WTC11 (cell line): ENCODE results near the gene KDM4F. TPM values are rescaled to one million over a fixed set of nuclear protein-coding genes. Genes with fewer than 3 reads are reported as not detected.

Experiments
- ATAC-seq: fragments of 200-7000 bp; cut with Tn5 transposase; 2 replicates; pipeline ENCODE4 v1.10.0; 2021; ENCODE audit warnings: mild to moderate bottlenecking, moderate library complexity
- CTCF ChIA-PET: fragments of 300-600 bp; sonication (Branson Sonifier 250); formaldehyde crosslinking; loops from one replicate; lab custom pipeline; 2021; ENCODE audit warnings: antibody characterized with exemption; lab: Charles Lee
- POLR2A ChIA-PET: fragments of 350-600 bp; sonication (Branson Sonifier 250); formaldehyde crosslinking; loops from one replicate; lab custom pipeline; 2021; ENCODE audit warnings: antibody characterized with exemption; lab: Charles Lee
- DNase-seq: peaks from one replicate; pipeline ENCODE4 v3.0.0; 2021; ENCODE audit warnings: low spot score
- H3K27ac Mint-ChIP-seq: 2 replicates; pipeline ENCODE4 v1.8.0; 2021; ENCODE audit warnings: mixed read lengths
- H3K27me3 Mint-ChIP-seq: 2 replicates; pipeline ENCODE4 v1.8.0; 2021; ENCODE audit warnings: low read depth, mild to moderate bottlenecking, moderate library complexity, mixed read lengths
- H3K36me3 Mint-ChIP-seq: 2 replicates; pipeline ENCODE4 v1.8.0; 2021; ENCODE audit warnings: mixed read lengths
- H3K4me1 Mint-ChIP-seq: 2 replicates; pipeline ENCODE4 v1.8.0; 2022; ENCODE audit warnings: mixed read lengths
- H3K4me3 Mint-ChIP-seq: 2 replicates; pipeline ENCODE4 v1.8.0; 2021; ENCODE audit warnings: mild to moderate bottlenecking, moderate library complexity, mixed read lengths
- H3K9me3 Mint-ChIP-seq: 2 replicates; pipeline ENCODE4 v1.8.0; 2021; ENCODE audit warnings: mixed read lengths
- CBFB ChIP-seq: sonication (generic); formaldehyde crosslinking; IDR thresholded peaks from 2 replicates; pipeline ENCODE4 v1.8.1; 2022; ENCODE audit warnings: mild to moderate bottlenecking, low read depth, missing genetic modification reagents
- CREM ChIP-seq: sonication (generic); formaldehyde crosslinking; IDR thresholded peaks from 2 replicates; pipeline ENCODE4 v1.8.1; 2022; ENCODE audit warnings: mild to moderate bottlenecking, missing genetic modification reagents, moderate library complexity
- FOXJ3 ChIP-seq: sonication (generic); formaldehyde crosslinking; IDR thresholded peaks from 2 replicates; pipeline ENCODE4 v1.9.0; 2021; ENCODE audit warnings: missing genetic modification reagents, mild to moderate bottlenecking, borderline replicate concordance
- GABPB1 ChIP-seq: sonication (generic); formaldehyde crosslinking; IDR thresholded peaks from 2 replicates; pipeline ENCODE4 v1.8.1; 2023; ENCODE audit warnings: mild to moderate bottlenecking, missing genetic modification reagents
- HMGA2 ChIP-seq: fragments of 250-450 bp; sonication (Bioruptor Pico); IDR thresholded peaks from 2 replicates; pipeline ENCODE4 v1.4.0; 2021; ENCODE audit warnings: mild to moderate bottlenecking, moderate library complexity
- JAZF1 ChIP-seq: fragments of 250-450 bp; sonication (Bioruptor Pico); IDR thresholded peaks from 2 replicates; pipeline ENCODE4 v1.9.0; 2021; ENCODE audit warnings: moderate library complexity, mild to moderate bottlenecking, inconsistent platforms
- JUN ChIP-seq: sonication (generic); formaldehyde crosslinking; IDR thresholded peaks from 2 replicates; pipeline ENCODE4 v1.8.0; 2023; ENCODE audit warnings: mild to moderate bottlenecking, missing genetic modification reagents
- KAT7 ChIP-seq: sonication (generic); formaldehyde crosslinking; IDR thresholded peaks from 2 replicates; pipeline ENCODE4 v1.8.1; 2023; ENCODE audit warnings: missing genetic modification reagents, mild to moderate bottlenecking, borderline replicate concordance
- MYBL2 ChIP-seq: sonication (generic); formaldehyde crosslinking; IDR thresholded peaks from 2 replicates; pipeline ENCODE4 v1.8.1; 2023; ENCODE audit warnings: mild to moderate bottlenecking, moderate library complexity, missing genetic modification reagents
- RORB ChIP-seq: fragments of 250-450 bp; sonication (Bioruptor Pico); IDR thresholded peaks from 2 replicates; pipeline ENCODE4 v1.9.0; 2021; ENCODE audit warnings: mild to moderate bottlenecking
- SOX15 ChIP-seq: fragments of 250-450 bp; sonication (Bioruptor Pico); IDR thresholded peaks from 2 replicates; pipeline ENCODE4 v1.9.0; 2021; ENCODE audit warnings: mild to moderate bottlenecking
- SP1 ChIP-seq: sonication (generic); formaldehyde crosslinking; conservative IDR thresholded peaks from 2 replicates; pipeline ENCODE4 v1.8.1; 2022; ENCODE audit warnings: missing genetic modification reagents
- TCF7 ChIP-seq: sonication (generic); formaldehyde crosslinking; IDR thresholded peaks from 2 replicates; pipeline ENCODE4 v1.8.0; 2022; ENCODE audit warnings: mild to moderate bottlenecking, low read depth, missing genetic modification reagents, moderate library complexity
- ZBTB21 ChIP-seq: sonication (generic); formaldehyde crosslinking; IDR thresholded peaks from 2 replicates; pipeline ENCODE4 v1.8.1; 2023; ENCODE audit warnings: mild to moderate bottlenecking, missing genetic modification reagents, borderline replicate concordance
- ZNF263 ChIP-seq: sonication (generic); formaldehyde crosslinking; IDR thresholded peaks from 2 replicates; pipeline ENCODE4 v1.8.1; 2022; ENCODE audit warnings: low read depth, mild to moderate bottlenecking, moderate library complexity, missing genetic modification reagents
- ZNF317 ChIP-seq: sonication (generic); formaldehyde crosslinking; IDR thresholded peaks from 2 replicates; pipeline ENCODE4 v1.8.1; 2023; ENCODE audit warnings: low read depth, mild to moderate bottlenecking, moderate library complexity, missing genetic modification reagents, borderline replicate concordance
- ZNF423 ChIP-seq: fragments of 250-450 bp; sonication (Bioruptor Pico); IDR thresholded peaks from 2 replicates; pipeline ENCODE4 v2.1.2; 2022; ENCODE audit warnings: mild to moderate bottlenecking, moderate library complexity
- total RNA-seq: library from RNA; stranded (reverse); gene quantifications from 3 replicates; pipeline ENCODE4 v1.2.3, GENCODE V29; 2021
- TF ChIP-seq, protein P1 (sequence below): sonication (generic); formaldehyde crosslinking; IDR thresholded peaks from 2 replicates; pipeline ENCODE4 v1.8.1; 2022; ENCODE audit warnings: missing genetic modification reagents, borderline replicate concordance
- TF ChIP-seq, protein P2 (sequence below): sonication (generic); formaldehyde crosslinking; IDR thresholded peaks from 2 replicates; pipeline ENCODE4 v1.8.1; 2022; ENCODE audit warnings: low read depth, missing genetic modification reagents, borderline replicate concordance
- TF ChIP-seq, protein P3 (sequence below): fragments of 250-450 bp; sonication (Bioruptor Pico); IDR thresholded peaks from 2 replicates; pipeline ENCODE4 v2.1.2; 2022; ENCODE audit warnings: mild to moderate bottlenecking, moderate library complexity
- TF ChIP-seq, protein P4 (sequence below): sonication (generic); formaldehyde crosslinking; IDR thresholded peaks from 2 replicates; pipeline ENCODE4 v1.8.1; 2022; ENCODE audit warnings: low read depth, mild to moderate bottlenecking, moderate library complexity, missing genetic modification reagents, borderline replicate concordance
- TF ChIP-seq, protein P5 (sequence below): sonication (generic); formaldehyde crosslinking; IDR thresholded peaks from 2 replicates; pipeline ENCODE4 v1.8.0; 2022; ENCODE audit warnings: missing genetic modification reagents
- TF ChIP-seq, protein P6 (sequence below): sonication (generic); formaldehyde crosslinking; IDR thresholded peaks from 2 replicates; pipeline ENCODE4 v1.8.0; 2023; ENCODE audit warnings: missing genetic modification reagents

The KDM4F gene
- total RNA-seq, 1 experiment from 2014 or later = not detected

DNA sequence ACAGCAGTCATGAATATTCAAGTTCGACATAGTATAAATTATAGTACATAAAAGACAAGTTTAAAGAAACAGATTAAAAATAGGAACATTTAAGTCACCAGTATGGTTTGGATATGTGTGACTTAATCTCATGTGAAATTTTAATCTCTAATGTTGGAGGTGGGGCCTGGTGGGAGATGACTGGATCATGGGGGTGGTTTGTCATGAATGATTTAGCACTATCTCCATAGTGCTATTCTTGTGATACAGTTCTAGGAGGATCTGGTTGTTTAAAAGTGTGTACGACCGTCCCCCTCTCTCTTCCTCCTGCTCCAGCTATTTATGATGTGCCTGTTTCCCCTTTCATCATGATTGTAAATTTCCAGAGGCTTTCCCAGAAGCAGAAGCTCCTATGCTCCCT, 20.9 kb upstream of the KDM4F start:
- ChIA-PET POLR2A (no interaction called here), CTCF (no interaction called here)
- DNase-seq = no peak
- Mint-ChIP-seq H3K4me3 (no peak overlapping the region), H3K27me3 (peaks cover 4% of the 10 kb centered on the region; the same call in 1 of the 2 replicates), H3K27ac (no peak overlapping the region), H3K36me3 (no peaks in the 10 kb centered on the region), H3K4me1 (no peaks in the 10 kb centered on the region), H3K9me3 (peaks cover 9% of the 10 kb centered on the region)
- TF ChIP-seq, protein P1, sequence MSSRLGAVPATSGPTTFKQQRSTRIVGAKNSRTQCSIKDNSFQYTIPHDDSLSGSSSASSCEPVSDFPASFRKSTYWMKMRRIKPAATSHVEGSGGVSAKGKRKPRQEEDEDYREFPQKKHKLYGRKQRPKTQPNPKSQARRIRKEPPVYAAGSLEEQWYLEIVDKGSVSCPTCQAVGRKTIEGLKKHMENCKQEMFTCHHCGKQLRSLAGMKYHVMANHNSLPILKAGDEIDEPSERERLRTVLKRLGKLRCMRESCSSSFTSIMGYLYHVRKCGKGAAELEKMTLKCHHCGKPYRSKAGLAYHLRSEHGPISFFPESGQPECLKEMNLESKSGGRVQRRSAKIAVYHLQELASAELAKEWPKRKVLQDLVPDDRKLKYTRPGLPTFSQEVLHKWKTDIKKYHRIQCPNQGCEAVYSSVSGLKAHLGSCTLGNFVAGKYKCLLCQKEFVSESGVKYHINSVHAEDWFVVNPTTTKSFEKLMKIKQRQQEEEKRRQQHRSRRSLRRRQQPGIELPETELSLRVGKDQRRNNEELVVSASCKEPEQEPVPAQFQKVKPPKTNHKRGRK = no peak
- TF ChIP-seq, protein P2, sequence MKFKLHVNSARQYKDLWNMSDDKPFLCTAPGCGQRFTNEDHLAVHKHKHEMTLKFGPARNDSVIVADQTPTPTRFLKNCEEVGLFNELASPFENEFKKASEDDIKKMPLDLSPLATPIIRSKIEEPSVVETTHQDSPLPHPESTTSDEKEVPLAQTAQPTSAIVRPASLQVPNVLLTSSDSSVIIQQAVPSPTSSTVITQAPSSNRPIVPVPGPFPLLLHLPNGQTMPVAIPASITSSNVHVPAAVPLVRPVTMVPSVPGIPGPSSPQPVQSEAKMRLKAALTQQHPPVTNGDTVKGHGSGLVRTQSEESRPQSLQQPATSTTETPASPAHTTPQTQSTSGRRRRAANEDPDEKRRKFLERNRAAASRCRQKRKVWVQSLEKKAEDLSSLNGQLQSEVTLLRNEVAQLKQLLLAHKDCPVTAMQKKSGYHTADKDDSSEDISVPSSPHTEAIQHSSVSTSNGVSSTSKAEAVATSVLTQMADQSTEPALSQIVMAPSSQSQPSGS (CRISPR knock-in tag) = no peak
- TF ChIP-seq MYBL2 (CRISPR knock-in tag) (no peak), TCF7 (CRISPR knock-in tag) (no peak), KAT7 (CRISPR knock-in tag) (no peak)
- TF ChIP-seq, protein P3, sequence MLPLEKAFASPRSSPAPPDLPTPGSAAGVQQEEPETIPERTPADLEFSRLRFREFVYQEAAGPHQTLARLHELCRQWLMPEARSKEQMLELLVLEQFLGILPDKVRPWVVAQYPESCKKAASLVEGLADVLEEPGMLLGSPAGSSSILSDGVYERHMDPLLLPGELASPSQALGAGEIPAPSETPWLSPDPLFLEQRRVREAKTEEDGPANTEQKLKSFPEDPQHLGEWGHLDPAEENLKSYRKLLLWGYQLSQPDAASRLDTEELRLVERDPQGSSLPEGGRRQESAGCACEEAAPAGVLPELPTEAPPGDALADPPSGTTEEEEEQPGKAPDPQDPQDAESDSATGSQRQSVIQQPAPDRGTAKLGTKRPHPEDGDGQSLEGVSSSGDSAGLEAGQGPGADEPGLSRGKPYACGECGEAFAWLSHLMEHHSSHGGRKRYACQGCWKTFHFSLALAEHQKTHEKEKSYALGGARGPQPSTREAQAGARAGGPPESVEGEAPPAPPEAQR (CRISPR knock-in tag) = no peak
- ATAC-seq = no peak

DNA sequence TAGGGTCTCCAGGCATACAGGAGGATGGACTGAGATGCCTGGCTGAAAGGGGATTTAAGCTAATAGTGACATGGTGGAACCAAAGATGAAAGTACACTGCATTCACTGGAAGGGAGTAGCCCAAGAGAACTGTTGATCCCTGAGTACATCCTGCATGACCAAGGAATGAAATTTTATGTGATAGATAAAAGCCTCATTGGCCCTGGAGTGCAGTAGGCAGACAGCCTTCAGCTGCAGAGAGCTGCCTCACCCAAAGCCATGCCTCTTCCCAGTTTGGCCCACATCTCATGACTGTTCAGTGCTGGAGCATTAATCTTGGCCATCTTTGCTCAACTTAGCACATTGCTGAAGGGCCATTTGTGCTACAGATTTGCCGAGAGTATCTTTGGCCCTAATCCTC, 16.2 kb upstream of the KDM4F start:
- Mint-ChIP-seq H3K27ac (no peak overlapping the region), H3K36me3 (no peaks in the 10 kb centered on the region)

DNA sequence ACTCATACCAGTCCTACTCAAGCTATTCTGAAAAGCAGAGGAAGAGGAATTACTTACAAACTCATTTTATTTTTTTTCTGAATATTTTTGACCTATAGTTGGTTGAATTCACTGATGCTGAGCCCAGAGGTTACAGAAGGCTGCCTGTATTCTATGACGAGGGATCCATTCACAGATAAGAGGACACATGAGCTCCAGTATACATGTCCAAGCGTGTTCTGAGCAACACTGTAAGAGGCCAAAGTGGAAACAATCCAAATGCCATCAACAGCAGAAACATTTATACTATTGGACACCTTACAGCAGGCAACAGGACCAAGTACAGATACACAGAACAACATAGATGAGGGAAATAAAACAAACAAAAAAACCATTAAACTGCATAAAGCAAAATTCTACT, 13.9 kb upstream of the KDM4F start:
- H3K27me3 Mint-ChIP-seq = peaks cover 7% of the 10 kb centered on the region
- no peak for TF ChIP-seq CBFB (CRISPR knock-in tag)
- TF ChIP-seq, protein P4, sequence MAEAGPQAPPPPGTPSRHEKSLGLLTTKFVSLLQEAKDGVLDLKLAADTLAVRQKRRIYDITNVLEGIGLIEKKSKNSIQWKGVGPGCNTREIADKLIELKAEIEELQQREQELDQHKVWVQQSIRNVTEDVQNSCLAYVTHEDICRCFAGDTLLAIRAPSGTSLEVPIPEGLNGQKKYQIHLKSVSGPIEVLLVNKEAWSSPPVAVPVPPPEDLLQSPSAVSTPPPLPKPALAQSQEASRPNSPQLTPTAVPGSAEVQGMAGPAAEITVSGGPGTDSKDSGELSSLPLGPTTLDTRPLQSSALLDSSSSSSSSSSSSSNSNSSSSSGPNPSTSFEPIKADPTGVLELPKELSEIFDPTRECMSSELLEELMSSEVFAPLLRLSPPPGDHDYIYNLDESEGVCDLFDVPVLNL (CRISPR knock-in tag) = no peak
- TF ChIP-seq SOX15 (CRISPR knock-in tag) = no peak
- TF ChIP-seq JUN (CRISPR knock-in tag) = no peak
- TF ChIP-seq ZBTB21 = no peak
- TF ChIP-seq, protein P5, sequence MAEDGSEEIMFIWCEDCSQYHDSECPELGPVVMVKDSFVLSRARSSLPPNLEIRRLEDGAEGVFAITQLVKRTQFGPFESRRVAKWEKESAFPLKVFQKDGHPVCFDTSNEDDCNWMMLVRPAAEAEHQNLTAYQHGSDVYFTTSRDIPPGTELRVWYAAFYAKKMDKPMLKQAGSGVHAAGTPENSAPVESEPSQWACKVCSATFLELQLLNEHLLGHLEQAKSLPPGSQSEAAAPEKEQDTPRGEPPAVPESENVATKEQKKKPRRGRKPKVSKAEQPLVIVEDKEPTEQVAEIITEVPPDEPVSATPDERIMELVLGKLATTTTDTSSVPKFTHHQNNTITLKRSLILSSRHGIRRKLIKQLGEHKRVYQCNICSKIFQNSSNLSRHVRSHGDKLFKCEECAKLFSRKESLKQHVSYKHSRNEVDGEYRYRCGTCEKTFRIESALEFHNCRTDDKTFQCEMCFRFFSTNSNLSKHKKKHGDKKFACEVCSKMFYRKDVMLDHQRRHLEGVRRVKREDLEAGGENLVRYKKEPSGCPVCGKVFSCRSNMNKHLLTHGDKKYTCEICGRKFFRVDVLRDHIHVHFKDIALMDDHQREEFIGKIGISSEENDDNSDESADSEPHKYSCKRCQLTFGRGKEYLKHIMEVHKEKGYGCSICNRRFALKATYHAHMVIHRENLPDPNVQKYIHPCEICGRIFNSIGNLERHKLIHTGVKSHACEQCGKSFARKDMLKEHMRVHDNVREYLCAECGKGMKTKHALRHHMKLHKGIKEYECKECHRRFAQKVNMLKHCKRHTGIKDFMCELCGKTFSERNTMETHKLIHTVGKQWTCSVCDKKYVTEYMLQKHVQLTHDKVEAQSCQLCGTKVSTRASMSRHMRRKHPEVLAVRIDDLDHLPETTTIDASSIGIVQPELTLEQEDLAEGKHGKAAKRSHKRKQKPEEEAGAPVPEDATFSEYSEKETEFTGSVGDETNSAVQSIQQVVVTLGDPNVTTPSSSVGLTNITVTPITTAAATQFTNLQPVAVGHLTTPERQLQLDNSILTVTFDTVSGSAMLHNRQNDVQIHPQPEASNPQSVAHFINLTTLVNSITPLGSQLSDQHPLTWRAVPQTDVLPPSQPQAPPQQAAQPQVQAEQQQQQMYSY = no peak
- TF ChIP-seq, protein P2 (CRISPR knock-in tag) = no peak
- no peaks in the 10 kb centered on the region for H3K4me1 Mint-ChIP-seq
- H3K4me3 Mint-ChIP-seq = no peak overlapping the region
- ATAC-seq = no peak
- POLR2A ChIA-PET = no interaction called here
- H3K36me3 Mint-ChIP-seq = no peaks in the 10 kb centered on the region
- no peak overlapping the region for H3K27ac Mint-ChIP-seq
- no peak for DNase-seq
- H3K9me3 Mint-ChIP-seq = peaks cover 4% of the 10 kb centered on the region
- CTCF ChIA-PET = no interaction called here

More for the DNA sequence above, 16.2 kb upstream of the KDM4F start:
- Mint-ChIP-seq H3K9me3 (peaks cover 2% of the 10 kb centered on the region), H3K4me3 (no peak overlapping the region), H3K27me3 (peaks cover 7% of the 10 kb centered on the region), H3K4me1 (no peaks in the 10 kb centered on the region)
- ChIA-PET POLR2A (no interaction called here), CTCF (interaction anchor here (0.7 kb wide), 1 partner anchor 58 kb away, joined by 3 read pairs; no protein-coding TSS in a partner anchor)
- no peak for TF ChIP-seq ZNF263 (CRISPR knock-in tag)
- TF ChIP-seq ZNF317 (CRISPR knock-in tag) = no peak
- TF ChIP-seq RORB (CRISPR knock-in tag) = no peak
- TF ChIP-seq, protein P6, sequence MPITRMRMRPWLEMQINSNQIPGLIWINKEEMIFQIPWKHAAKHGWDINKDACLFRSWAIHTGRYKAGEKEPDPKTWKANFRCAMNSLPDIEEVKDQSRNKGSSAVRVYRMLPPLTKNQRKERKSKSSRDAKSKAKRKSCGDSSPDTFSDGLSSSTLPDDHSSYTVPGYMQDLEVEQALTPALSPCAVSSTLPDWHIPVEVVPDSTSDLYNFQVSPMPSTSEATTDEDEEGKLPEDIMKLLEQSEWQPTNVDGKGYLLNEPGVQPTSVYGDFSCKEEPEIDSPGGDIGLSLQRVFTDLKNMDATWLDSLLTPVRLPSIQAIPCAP (CRISPR knock-in tag) = no peak
- no peak for TF ChIP-seq HMGA2 (CRISPR knock-in tag)
- TF ChIP-seq ZNF423 = no peak
- TF ChIP-seq FOXJ3 (CRISPR knock-in tag) = no peak
- TF ChIP-seq GABPB1 (CRISPR knock-in tag) = no peak
- TF ChIP-seq JUN (CRISPR knock-in tag) = no peak
- TF ChIP-seq JAZF1 = no peak
- TF ChIP-seq SP1 (CRISPR knock-in tag) = no peak
- no peak for TF ChIP-seq CREM (CRISPR knock-in tag)
- ATAC-seq (no peak), DNase-seq (no peak)
